Muscle layer of duodenum (tissue), 2 donors: ENCODE data around the gene ARVCF.

Experiments
- H3K27ac ChIP-seq: one replicate; pipeline ENCODE4 v1.7.0; 2013; ENCODE audit warnings: mild to moderate bottlenecking, low read length
- H3K27me3 ChIP-seq: one replicate; pipeline ENCODE4 v1.7.0; 2013; ENCODE audit warnings: low read depth, mild to moderate bottlenecking, control low read depth, low read length
- H3K36me3 ChIP-seq, 2 donors: one replicate each; pipeline ENCODE4 v1.7.0; 2013; ENCODE audit warnings: low read length in 2 of 2, control low read depth in 1 of 2, mild to moderate bottlenecking in 1 of 2; ENCODE audit not compliant: insufficient read depth in 2 of 2, control insufficient read depth in 1 of 2
- H3K4me1 ChIP-seq, 2 donors: one replicate each; pipeline ENCODE4 v1.7.0; 2013; ENCODE audit warnings: low read length in 2 of 2, mild to moderate bottlenecking in 2 of 2, control low read depth in 1 of 2, moderate library complexity in 1 of 2; ENCODE audit not compliant: insufficient read depth in 2 of 2, control insufficient read depth in 1 of 2
- H3K4me3 ChIP-seq, 2 donors: one replicate each; pipeline ENCODE4 v1.7.0; 2013; ENCODE audit warnings: low read length in 2 of 2, low read depth in 1 of 2, mild to moderate bottlenecking in 1 of 2
- H3K9me3 ChIP-seq, 2 donors: one replicate each; pipeline ENCODE4 v1.7.0; 2013; ENCODE audit warnings: low read length in 2 of 2, control low read depth in 1 of 2, mild to moderate bottlenecking in 1 of 2; ENCODE audit not compliant: control insufficient read depth in 1 of 2
- donor health status: healthy.

The ARVCF gene

DNA sequence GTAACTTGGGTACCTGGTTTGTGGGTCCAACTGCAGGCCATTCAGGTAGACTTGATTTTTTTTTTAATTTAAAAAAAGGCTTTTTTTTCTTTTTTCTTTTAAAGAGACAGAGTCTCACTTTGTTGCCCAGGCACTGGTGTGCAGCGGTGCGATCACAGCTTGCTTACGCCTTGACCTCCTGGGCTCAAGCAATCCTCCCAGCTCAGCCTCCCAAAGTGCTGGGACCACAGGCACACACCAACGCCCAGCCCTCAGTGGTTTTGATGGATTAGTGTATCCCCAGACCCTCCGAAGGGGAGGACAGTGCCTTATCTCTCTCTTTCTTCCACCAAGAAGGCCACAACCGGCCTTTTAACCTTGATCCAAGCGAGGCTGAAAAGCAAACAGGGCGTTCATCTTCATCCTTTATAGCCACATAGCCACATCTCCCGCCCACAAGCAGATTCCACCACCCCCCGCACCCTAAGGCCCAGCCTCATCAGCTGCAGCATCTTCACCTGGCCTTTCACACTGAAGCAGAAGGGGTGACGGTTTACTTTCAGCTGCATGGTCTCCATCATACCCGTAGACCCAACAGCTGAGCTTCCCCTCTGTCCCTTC lies 92.6 kb downstream of the ARVCF start:
- H3K4me1 ChIP-seq, result no peaks in the 10 kb centered on the region
- H3K36me3 ChIP-seq, result peaks cover 0 to 4% of the 10 kb centered on the region in 2 donors
- H3K27me3 ChIP-seq, result no peaks in the 10 kb centered on the region
- H3K9me3 ChIP-seq, result no peaks in the 10 kb centered on the region
- H3K4me3 ChIP-seq, result no peak overlapping the region
- no peak overlapping the region for H3K27ac ChIP-seq

DNA sequence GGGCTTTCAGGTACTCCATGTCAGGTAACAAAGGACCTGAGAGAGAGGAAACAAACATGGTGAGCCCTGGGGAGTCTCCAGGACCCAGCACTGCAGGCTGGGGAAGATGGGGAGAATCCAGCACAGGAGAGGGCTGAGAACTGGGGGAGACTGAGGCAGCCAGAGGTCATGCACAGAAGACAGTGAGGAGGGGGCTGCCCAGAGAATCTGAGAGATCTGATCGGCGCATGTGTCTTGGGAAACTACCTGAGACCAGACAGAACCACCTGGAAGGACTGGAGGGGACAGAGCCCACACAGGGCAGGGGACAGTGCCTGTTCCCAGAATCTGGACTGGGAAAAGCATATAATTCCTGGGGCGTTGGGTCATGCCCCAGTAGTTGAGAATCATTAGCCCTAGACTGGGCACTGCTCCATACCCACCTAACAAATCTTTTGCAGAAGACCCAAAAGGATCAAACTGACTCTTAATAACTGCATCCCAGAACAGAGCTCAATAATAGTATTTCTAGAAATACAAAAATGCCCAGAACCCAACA lies 95.0 kb downstream of the ARVCF start:
- H3K36me3 ChIP-seq, result peaks cover 12 to 27% of the 10 kb centered on the region in 2 donors
- no peak overlapping the region for H3K4me3 ChIP-seq
- no peaks in the 10 kb centered on the region for H3K4me1 ChIP-seq
- H3K9me3 ChIP-seq, result no peaks in the 10 kb centered on the region
- H3K27ac ChIP-seq, result no peak overlapping the region
- H3K27me3 ChIP-seq, result no peaks in the 10 kb centered on the region
